Body of pancreas (tissue), 4 donors: Measurements from ENCODE around the gene ARFIP2. TPM values are rescaled to one million over a fixed set of nuclear protein-coding genes. Genes with fewer than 3 reads are reported as not detected.

Experiments
- ATAC-seq: fragments of 150-250 bp; one replicate; pipeline ENCODE4 v1.9.1; 2016
- DNase-seq, 4 donors: peaks; one replicate each; pipeline ENCODE4 v3.0.0-alpha.2; 2019
- H3K27ac ChIP-seq, 4 donors: fragments of 200-600 bp; sonication (generic); 1 replicate in 3 of 4; 2 replicates in 1 of 4; pipeline versions ENCODE4 v1.5.1 to v1.6.1; 2016 to 2019; ENCODE audit warnings: mild to moderate bottlenecking in 1 of 4, mixed read lengths in 1 of 4, moderate library complexity in 1 of 4
- H3K27me3 ChIP-seq, 2 donors: fragments of 200-600 bp; sonication (generic); one replicate each; pipeline ENCODE4 v1.6.0; 2016; ENCODE audit warnings: mild to moderate bottlenecking in 1 of 2
- H3K36me3 ChIP-seq, 2 donors: fragments of 200-600 bp; sonication (generic); replicated peaks in 1 of 2; 2 replicates each; pipeline ENCODE4 v1.5.1; 2016; ENCODE audit warnings: low read depth in 2 of 2; ENCODE audit not compliant: insufficient read depth in 1 of 2
- H3K4me1 ChIP-seq: fragments of 200-600 bp; sonication (generic); one replicate; pipeline ENCODE4 v1.6.0; 2016
- H3K4me3 ChIP-seq, 2 donors: fragments of 200-600 bp; sonication (generic); 1 replicate in 1 of 2; 2 replicates in 1 of 2; pipeline ENCODE4 v1.5.1; 2016 to 2019
- H3K9me3 ChIP-seq, 3 donors: fragments of 200-600 bp; sonication (generic); 1 replicate in 2 of 3; 2 replicates in 1 of 3; pipeline ENCODE4 v1.5.1; 2016
- POLR2A ChIP-seq, 3 donors: fragments of 450-650 bp; IDR thresholded peaks; one replicate each; pipeline ENCODE4 v1.6.1; 2016; ENCODE audit warnings: antibody characterized with exemption in 3 of 3, mild to moderate bottlenecking in 2 of 3
- WGBS, 2 donors: methylation state at CpG; one replicate each; pipeline ENCODE4 v1.1.5; 2017; 5-methylcytosine and 5-hydroxymethylcytosine counted together
- intact Hi-C: fragments of 100-400 bp; cut with DNase I; formaldehyde crosslinking; loops from one replicate; pipeline ENCODE4 v1.15.1; 2023
- total RNA-seq, 2 donors: library from RNA; depleted of rRNA; stranded (reverse); fragments of >200 nt; gene quantifications; one replicate each; pipeline ENCODE4 v1.1.0, GENCODE V29; 2016
- TF ChIP-seq, protein P1 (sequence below), 7 experiments: fragments of 450-650 bp in 4 of 7; fragments of 200-600 bp in 3 of 7; sonication (generic) in 3 of 7; IDR thresholded peaks; one replicate each; pipeline ENCODE4 v1.5.1; 2016 to 2019; ENCODE audit warnings: antibody characterized with exemption in 7 of 7

ARFIP2 gene
- total RNA-seq, 2 donors from 2014 or later = 47.2 to 82.7 TPM

DNA sequence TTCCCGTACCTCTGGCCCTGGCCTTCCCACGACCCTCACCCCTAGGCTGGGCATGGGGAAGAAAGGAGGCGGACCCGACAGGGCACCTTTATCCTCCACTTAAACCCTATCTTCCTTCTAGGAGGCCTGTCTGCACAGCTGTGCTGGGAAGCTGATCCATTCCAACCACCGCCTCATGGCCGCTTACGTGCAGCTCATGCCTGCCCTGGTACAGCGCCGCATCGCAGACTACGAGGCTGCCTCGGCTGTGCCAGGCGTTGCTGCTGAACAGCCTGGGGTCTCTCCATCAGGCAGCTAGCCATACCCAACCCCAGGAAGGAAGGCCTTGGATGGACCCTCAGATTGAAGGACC lies 769 bp upstream of the ARFIP2 start:
- intact Hi-C loops = loop anchor here (10.0 kb wide), 2 partner anchors 97 to 123 kb away; partner anchors contain the start of genes ILK and RRP8
- Histone ChIP-seq H3K9me3 (no peaks in the 10 kb centered on the region), H3K4me3 (peak overlapping the region; percentile 47 to 50), H3K27me3 (no peaks in the 10 kb centered on the region), H3K4me1 (peaks cover 41% of the 10 kb centered on the region), H3K27ac (peak overlapping the region; percentile 91 to 95 (median 94)), H3K36me3 (peaks cover 4 to 10% of the 10 kb centered on the region in 2 donors)
- 2 to 6% methylated on average over 12 to 13 of the region's 13 CpGs for WGBS, 2 donors
- no peak for ATAC-seq
- peak in 1 of 4 donors; percentile 26 for DNase-seq
- TF ChIP-seq, protein P1, sequence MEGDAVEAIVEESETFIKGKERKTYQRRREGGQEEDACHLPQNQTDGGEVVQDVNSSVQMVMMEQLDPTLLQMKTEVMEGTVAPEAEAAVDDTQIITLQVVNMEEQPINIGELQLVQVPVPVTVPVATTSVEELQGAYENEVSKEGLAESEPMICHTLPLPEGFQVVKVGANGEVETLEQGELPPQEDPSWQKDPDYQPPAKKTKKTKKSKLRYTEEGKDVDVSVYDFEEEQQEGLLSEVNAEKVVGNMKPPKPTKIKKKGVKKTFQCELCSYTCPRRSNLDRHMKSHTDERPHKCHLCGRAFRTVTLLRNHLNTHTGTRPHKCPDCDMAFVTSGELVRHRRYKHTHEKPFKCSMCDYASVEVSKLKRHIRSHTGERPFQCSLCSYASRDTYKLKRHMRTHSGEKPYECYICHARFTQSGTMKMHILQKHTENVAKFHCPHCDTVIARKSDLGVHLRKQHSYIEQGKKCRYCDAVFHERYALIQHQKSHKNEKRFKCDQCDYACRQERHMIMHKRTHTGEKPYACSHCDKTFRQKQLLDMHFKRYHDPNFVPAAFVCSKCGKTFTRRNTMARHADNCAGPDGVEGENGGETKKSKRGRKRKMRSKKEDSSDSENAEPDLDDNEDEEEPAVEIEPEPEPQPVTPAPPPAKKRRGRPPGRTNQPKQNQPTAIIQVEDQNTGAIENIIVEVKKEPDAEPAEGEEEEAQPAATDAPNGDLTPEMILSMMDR (IDR thresholded peaks at IDR 0.05) = no peak
- no peak for TF ChIP-seq POLR2A (IDR thresholded peaks at IDR 0.05)

- ATAC-seq (no peak), DNase-seq (peak; percentile 43 to 54 (median 48))
- Histone ChIP-seq H3K4me1 (peaks cover 56% of the 10 kb centered on the region), H3K36me3 (peaks cover 4 to 10% of the 10 kb centered on the region in 2 donors), H3K4me3 (peak overlapping the region; percentile 38 to 50), H3K27me3 (no peaks in the 10 kb centered on the region), H3K9me3 (no peaks in the 10 kb centered on the region), H3K27ac (peak overlapping the region; percentile 91 to 95 (median 93))
- TF ChIP-seq POLR2A (IDR thresholded peaks at IDR 0.05) = no peak
- TF ChIP-seq, protein P1 (IDR thresholded peaks at IDR 0.05) = no peak
- 19 to 26% methylated on average over 9 of the region's 9 CpGs for WGBS, 2 donors
- intact Hi-C loops = loop anchor here (10.0 kb wide), 2 partner anchors 96 to 124 kb away; partner anchors contain the start of genes ILK and RRP8
Observed at GRCh38 chr11:6480299-6480914, 724 bp downstream of the ARFIP2 start.

- ATAC-seq (no peak), DNase-seq (no peak)
- intact Hi-C loops = no loop called here
- no peak overlapping the region for H3K4me3 ChIP-seq
- H3K9me3 ChIP-seq = no peaks in the 10 kb centered on the region
- H3K36me3 ChIP-seq = peaks cover 0 to 10% of the 10 kb centered on the region in 2 donors
- 90 to 94% methylated on average over 4 of the region's 4 CpGs for WGBS, 2 donors
- H3K27me3 ChIP-seq = no peaks in the 10 kb centered on the region
- no peak for TF ChIP-seq POLR2A (IDR thresholded peaks at IDR 0.05)
- peak overlapping the region; percentile 58 to 97 (median 96) for H3K27ac ChIP-seq
- peaks cover 68% of the 10 kb centered on the region for H3K4me1 ChIP-seq
Observed at GRCh38 chr11:6476571-6476970, 4.6 kb downstream of the ARFIP2 start.

GRCh38 chr11:6475936-6476335 lies 5.2 kb downstream of the ARFIP2 start:
- WGBS, 2 donors = 19% methylated on average over 5 of the region's 5 CpGs
- peak; percentile 72 to 88 (median 80) for DNase-seq
- Histone ChIP-seq H3K4me1 (peaks cover 68% of the 10 kb centered on the region), H3K27ac (peak overlapping the region; percentile 58 to 97 (median 96)), H3K9me3 (no peaks in the 10 kb centered on the region), H3K36me3 (peaks cover 0 to 10% of the 10 kb centered on the region in 2 donors), H3K4me3 (no peak overlapping the region), H3K27me3 (no peaks in the 10 kb centered on the region)
- intact Hi-C loops = no loop called here
- ATAC-seq = peak; percentile 68
- TF ChIP-seq POLR2A (IDR thresholded peaks at IDR 0.05) = peak in 2 of 3 donors; percentile 33 to 39
- TF ChIP-seq, protein P1 (IDR thresholded peaks at IDR 0.05) = peak in 4 of 7 experiments; percentile 29 to 40 (median 36)

- Histone ChIP-seq H3K4me3 (no peak overlapping the region), H3K27ac (peak overlapping the region; percentile 90 to 97 (median 96)), H3K27me3 (no peaks in the 10 kb centered on the region), H3K36me3 (peaks cover 0 to 10% of the 10 kb centered on the region in 2 donors), H3K9me3 (no peaks in the 10 kb centered on the region), H3K4me1 (peaks cover 61% of the 10 kb centered on the region)
- DNase-seq = no peak
- TF ChIP-seq, protein P1 (IDR thresholded peaks at IDR 0.05) = no peak
- no peak for TF ChIP-seq POLR2A (IDR thresholded peaks at IDR 0.05)
- intact Hi-C loops = no loop called here
- ATAC-seq = no peak
- 66 to 70% methylated on average over 3 of the region's 3 CpGs for WGBS, 2 donors
Observed at GRCh38 chr11:6474806-6475500, 6.2 kb downstream of the ARFIP2 start.
